ENCODE data around the gene WASHC2C. TPM values are rescaled to one million over a fixed set of nuclear protein-coding genes. Genes with fewer than 3 reads are reported as not detected.
"Not testable (repeated sequence)": the region's sequence is repeated elsewhere in the genome, so short reads cannot be mapped to it uniquely, and the experiment has no call there.

The WASHC2C gene
- total RNA-seq, 2 experiments from 2014 or later: 33.0 to 33.8 TPM

DNA sequence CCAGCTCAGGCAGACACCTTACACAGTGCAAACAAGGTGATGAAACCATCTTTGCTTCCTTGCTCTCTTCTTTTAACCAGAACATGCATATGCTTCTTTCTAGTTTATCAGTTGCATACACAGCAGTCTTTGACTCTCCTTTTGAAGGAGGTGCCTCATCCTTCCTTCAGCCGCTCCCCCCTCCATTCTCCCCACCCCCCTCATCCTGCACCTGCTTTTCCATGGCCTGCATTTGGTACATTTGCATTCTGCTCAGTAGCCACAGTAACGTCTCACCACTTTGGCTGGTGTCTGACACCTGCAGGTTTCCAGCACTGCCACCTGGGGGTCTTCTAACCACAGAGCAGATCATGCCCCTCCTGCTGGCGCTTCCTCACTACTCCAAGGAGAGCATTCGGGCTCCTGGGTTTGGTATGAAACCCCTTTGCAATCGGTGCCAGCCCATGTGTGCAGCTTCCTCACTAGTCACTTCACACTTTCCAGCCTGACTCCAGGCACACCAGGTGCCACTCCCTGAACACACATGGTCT is 60.2 kb downstream of the WASHC2C start:
- peaks cover 19% of the 10 kb centered on the region for H3K36me3 Mint-ChIP-seq (ENCODE audit: low read depth)

DNA sequence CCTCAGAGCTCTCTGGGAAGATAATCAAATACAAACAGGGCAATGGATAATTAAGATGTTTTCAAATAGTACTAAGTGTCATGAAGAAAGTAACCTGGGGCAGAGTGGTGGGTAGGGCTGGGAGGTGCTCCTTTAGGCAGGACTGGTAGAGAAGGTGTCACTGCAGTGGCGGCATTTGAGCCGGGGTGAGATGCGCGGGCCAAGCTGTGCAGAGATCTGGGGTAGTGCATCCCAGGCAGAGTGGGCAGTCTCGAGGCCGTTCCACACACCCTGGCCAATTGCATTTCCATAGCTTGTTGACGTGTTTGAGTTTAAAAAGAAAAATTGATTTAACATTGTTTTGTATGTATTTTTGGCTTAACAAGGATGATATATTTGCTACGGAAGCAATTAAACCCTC is 62.9 kb downstream of the WASHC2C start:
- H3K4me1 Mint-ChIP-seq; H3K27ac Mint-ChIP-seq; H3K4me3 Mint-ChIP-seq; H3K27me3 Mint-ChIP-seq; DNase-seq; intact Hi-C loops (cut with DNase I, micrococcal nuclease); H3K9me3 Mint-ChIP-seq (ENCODE audit: low read depth); CTCF ChIA-PET; POLR2A ChIA-PET; ATAC-seq: not testable (repeated sequence)
- peaks cover 25% of the 10 kb centered on the region for H3K36me3 Mint-ChIP-seq (ENCODE audit: low read depth)

More for the DNA sequence above, 60.2 kb downstream of the WASHC2C start:
- H3K27me3 Mint-ChIP-seq; H3K4me3 Mint-ChIP-seq; H3K27ac Mint-ChIP-seq; intact Hi-C loops (cut with DNase I, micrococcal nuclease); H3K4me1 Mint-ChIP-seq; H3K9me3 Mint-ChIP-seq (ENCODE audit: low read depth); DNase-seq; POLR2A ChIA-PET; ATAC-seq; CTCF ChIA-PET: not testable (repeated sequence)

DNA sequence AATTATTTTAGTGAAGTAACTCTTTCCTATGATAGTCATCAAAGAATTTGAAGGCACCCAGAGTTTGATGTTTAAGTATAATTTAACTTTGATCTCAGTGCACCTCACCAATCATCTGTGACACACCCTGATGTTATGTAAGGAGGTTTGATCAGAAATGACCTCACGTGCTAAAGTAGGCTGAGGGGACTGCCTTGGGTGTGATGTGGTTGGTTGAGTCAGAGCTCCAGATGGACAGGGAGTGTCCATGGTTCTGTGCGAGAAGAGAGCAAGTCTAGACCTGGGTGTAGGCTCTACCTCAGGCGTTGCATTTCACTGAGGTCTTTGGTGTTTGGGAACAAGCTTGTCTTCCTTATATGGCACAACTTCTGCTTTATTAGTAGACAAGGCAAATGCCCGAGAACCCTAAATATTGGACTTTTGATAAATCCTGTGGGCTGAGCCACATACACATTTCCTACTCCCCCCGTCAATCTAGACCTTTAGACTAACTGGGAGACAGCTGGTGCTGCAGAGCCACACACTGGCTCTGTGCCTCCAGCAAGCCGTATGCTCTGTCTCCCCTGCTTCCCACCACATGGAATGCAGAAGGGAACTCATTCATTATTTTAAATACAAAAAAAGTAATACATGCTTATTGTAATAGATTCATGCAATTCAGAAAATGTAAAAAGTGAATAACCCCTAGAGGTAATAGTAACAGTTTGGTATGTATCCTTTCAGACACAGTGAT is 63.8 kb downstream of the WASHC2C start:
- POLR2A ChIA-PET; ATAC-seq; H3K27me3 Mint-ChIP-seq; CTCF ChIA-PET; H3K4me3 Mint-ChIP-seq; H3K9me3 Mint-ChIP-seq (ENCODE audit: low read depth); DNase-seq; H3K4me1 Mint-ChIP-seq; H3K27ac Mint-ChIP-seq; intact Hi-C loops (cut with DNase I, micrococcal nuclease): not testable (repeated sequence)
- H3K36me3 Mint-ChIP-seq (ENCODE audit: low read depth): peaks cover 27% of the 10 kb centered on the region

DNA sequence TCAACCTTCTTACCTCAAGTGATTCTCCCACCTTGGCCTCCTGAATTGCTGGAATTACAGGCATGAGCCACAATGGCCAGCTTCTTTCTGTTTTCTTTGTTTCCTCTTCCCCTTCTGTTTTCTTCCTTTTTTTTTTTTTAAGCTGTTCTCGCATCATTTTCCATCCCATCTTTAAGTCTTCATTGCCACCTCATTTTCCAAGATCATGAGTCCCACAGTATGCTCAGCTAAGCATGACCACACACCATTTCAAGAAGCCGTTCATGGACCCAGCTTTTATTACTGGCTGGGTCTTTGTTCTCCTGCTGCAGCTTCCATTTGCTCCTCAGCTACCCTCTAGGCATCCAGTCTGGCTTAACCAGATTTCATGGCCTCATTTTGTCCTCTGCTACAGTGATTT is 67.7 kb downstream of the WASHC2C start:
- H3K4me1 Mint-ChIP-seq; ATAC-seq; CTCF ChIA-PET; H3K9me3 Mint-ChIP-seq (ENCODE audit: low read depth); H3K27ac Mint-ChIP-seq; H3K27me3 Mint-ChIP-seq; intact Hi-C loops (cut with DNase I, micrococcal nuclease); DNase-seq; H3K4me3 Mint-ChIP-seq; POLR2A ChIA-PET: not testable (repeated sequence)
- peaks cover 16% of the 10 kb centered on the region for H3K36me3 Mint-ChIP-seq (ENCODE audit: low read depth)

DNA sequence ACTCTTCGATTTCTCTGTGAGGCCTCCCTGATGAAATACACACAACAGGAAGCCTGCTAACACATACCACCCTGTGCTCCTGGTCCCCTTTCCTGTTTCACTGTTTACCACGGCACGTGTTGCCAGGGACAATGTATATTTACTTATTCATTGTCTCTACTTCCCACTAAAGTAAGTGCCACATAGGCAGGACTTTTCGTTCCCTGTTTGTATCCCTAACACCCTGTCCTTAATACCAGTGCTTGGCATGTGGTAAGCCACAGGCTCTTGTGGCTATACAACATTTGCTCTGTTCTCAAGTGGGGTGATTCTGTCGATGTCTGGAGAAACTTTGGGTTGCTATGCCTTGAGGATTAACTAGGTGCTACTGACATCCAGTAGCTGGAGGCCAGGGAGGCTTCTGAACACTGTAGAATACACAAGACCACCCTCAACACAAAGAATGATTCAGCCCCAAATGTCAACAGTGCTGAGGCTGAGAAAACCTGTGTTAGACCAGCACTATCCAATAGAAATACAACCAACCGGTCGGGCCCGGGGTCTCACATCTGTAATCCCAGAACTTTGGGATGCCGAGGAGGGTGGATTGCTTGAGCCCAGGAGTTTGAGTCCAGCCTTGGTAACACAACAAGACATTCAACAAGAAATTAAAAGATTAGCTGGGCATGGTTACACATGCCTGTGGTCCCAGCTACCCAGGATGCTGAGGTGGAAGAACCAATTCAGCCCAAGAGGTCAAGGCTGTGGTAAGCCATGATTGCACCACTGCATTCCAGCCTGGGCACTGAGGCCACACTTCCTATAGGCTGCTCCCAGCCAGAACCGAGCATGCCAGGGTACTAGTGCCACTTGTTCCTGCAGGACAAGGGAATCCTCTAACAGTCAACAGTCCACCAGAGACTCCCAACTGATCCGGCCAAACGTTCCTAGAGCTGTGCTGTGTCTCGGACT is 76.3 kb downstream of the WASHC2C start:
- H3K9me3 Mint-ChIP-seq (ENCODE audit: low read depth); intact Hi-C loops (cut with DNase I, micrococcal nuclease); H3K4me1 Mint-ChIP-seq; ATAC-seq; H3K36me3 Mint-ChIP-seq (ENCODE audit: low read depth); POLR2A ChIA-PET; H3K27ac Mint-ChIP-seq; H3K27me3 Mint-ChIP-seq; CTCF ChIA-PET; DNase-seq; H3K4me3 Mint-ChIP-seq: not testable (repeated sequence)

DNA sequence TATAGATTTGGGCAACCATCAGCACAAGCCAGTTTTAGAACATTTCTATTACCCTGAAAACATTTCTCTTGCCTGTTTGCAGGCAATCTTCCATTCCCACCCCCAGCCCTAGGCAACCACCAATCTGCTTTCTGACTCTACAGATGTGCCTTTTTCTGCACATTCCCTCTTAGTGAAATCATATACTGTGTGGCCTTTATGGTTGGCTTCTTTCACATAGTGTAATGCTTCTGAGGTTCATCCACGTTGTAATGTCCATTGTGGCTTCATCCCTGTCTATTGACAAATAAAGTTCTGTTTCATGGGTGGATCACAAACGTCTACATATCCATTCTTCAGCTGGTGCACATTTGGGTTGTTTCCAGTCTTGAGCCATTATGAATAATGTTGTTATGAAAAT is 77.9 kb downstream of the WASHC2C start:
- DNase-seq; H3K27ac Mint-ChIP-seq; ATAC-seq; POLR2A ChIA-PET; CTCF ChIA-PET; intact Hi-C loops (cut with DNase I, micrococcal nuclease); H3K36me3 Mint-ChIP-seq (ENCODE audit: low read depth); H3K9me3 Mint-ChIP-seq (ENCODE audit: low read depth); H3K4me1 Mint-ChIP-seq; H3K4me3 Mint-ChIP-seq; H3K27me3 Mint-ChIP-seq: not testable (repeated sequence)

DNA sequence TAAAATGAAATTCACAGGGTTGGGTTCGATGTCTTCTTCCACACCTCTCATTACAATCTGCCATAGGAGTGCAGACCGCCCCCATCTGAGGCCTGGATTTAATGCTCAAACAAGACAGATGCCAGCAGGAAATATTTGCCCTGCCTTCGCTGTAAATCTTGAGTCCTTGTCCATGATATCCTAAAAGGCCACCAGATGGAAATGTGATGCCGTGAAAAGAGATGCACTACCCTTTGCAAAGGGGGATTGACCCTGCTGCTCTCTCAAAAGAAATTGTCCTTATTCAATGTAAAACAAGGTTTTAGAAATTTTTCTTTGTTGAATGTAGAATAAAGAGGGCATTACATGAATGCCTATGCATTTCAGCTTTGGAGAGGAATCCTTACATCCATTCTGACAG is 82.8 kb downstream of the WASHC2C start:
- no peaks in the 10 kb centered on the region for H3K4me1 Mint-ChIP-seq
- H3K9me3 Mint-ChIP-seq (ENCODE audit: low read depth): no peaks in the 10 kb centered on the region
- ATAC-seq: no peak
- no peaks in the 10 kb centered on the region for H3K36me3 Mint-ChIP-seq (ENCODE audit: low read depth)
- H3K27me3 Mint-ChIP-seq: no peaks in the 10 kb centered on the region
- no peak for DNase-seq
- POLR2A ChIA-PET: no interaction called here
- intact Hi-C loops (cut with DNase I, micrococcal nuclease): no loop called here
- H3K27ac Mint-ChIP-seq: no peak overlapping the region
- CTCF ChIA-PET: no interaction called here
- H3K4me3 Mint-ChIP-seq: no peak overlapping the region

DNA sequence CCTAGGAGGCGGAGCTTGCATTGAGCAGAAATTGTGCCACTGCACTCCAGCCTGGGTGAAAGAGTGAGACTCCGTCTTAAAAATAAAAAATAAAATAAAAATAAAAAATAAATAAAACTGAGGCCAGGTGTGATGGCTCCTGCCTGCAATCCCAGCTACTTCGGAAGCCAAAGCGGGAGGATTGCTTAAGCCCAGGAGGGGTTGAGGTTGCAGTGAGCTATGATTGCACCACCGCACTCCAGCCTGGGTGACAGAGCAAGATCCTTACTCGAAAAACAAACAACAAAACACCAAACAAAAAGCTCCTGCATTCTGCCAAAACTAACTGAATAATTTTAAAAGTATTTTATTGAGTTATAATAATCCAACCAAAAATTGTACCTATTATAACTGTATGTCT is 84.0 kb downstream of the WASHC2C start:
- H3K36me3 Mint-ChIP-seq (ENCODE audit: low read depth): no peaks in the 10 kb centered on the region
- H3K4me1 Mint-ChIP-seq: no peaks in the 10 kb centered on the region
- ATAC-seq (no peak), DNase-seq (no peak)
- POLR2A ChIA-PET: no interaction called here
- no peak overlapping the region for H3K4me3 Mint-ChIP-seq
- H3K27me3 Mint-ChIP-seq: no peaks in the 10 kb centered on the region
- intact Hi-C loops (cut with DNase I, micrococcal nuclease): no loop called here
- no peak overlapping the region for H3K27ac Mint-ChIP-seq
- CTCF ChIA-PET: no interaction called here
- H3K9me3 Mint-ChIP-seq (ENCODE audit: low read depth): no peaks in the 10 kb centered on the region

DNA sequence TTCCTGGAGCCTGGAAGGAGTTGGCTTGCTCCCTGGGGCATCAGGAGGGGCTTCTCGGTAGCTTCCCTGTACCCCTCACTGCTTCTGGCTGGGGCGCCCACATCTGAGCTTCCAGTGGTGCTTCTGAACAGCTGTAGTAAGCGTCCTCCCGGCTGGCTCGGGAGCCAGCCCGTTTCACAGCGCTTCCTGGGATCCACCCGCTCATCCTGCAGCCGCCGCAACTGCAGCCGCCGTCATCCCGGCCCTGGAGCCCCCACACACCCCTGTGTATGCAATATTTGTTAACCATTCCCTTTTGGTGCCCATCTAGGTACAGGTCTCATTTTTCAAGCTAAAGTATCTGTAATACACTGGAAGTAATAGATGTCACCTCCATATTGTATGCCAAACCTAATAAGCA is 85.9 kb downstream of the WASHC2C start:
- DNase-seq; POLR2A ChIA-PET; H3K27ac Mint-ChIP-seq; CTCF ChIA-PET; ATAC-seq; intact Hi-C loops (cut with DNase I, micrococcal nuclease); H3K4me3 Mint-ChIP-seq; H3K36me3 Mint-ChIP-seq (ENCODE audit: low read depth); H3K4me1 Mint-ChIP-seq; H3K9me3 Mint-ChIP-seq (ENCODE audit: low read depth); H3K27me3 Mint-ChIP-seq: not testable (repeated sequence)

DNA sequence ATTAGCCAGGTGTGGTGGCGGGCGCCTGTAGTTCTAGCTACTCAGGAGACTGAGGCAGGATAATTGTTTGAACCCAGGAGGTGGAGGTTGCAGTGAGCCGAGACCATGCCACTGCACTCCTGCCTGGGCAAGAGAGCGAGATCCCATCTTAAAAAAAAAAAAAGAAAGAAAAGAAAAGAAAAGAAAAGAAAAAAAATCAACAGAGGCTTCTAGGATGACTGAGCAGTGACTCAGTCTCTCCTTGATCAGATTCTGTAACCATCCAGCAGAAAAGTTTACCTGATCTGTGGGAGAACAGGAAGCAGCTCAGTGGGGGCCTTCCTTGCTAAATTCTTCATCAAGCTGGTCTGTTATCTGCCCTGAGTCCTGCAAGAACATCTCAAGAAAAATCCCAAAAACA is 87.1 kb downstream of the WASHC2C start:
- H3K36me3 Mint-ChIP-seq (ENCODE audit: low read depth); CTCF ChIA-PET; H3K9me3 Mint-ChIP-seq (ENCODE audit: low read depth); H3K27ac Mint-ChIP-seq; ATAC-seq; H3K27me3 Mint-ChIP-seq; POLR2A ChIA-PET; H3K4me1 Mint-ChIP-seq; intact Hi-C loops (cut with DNase I, micrococcal nuclease); H3K4me3 Mint-ChIP-seq; DNase-seq: not testable (repeated sequence)

DNA sequence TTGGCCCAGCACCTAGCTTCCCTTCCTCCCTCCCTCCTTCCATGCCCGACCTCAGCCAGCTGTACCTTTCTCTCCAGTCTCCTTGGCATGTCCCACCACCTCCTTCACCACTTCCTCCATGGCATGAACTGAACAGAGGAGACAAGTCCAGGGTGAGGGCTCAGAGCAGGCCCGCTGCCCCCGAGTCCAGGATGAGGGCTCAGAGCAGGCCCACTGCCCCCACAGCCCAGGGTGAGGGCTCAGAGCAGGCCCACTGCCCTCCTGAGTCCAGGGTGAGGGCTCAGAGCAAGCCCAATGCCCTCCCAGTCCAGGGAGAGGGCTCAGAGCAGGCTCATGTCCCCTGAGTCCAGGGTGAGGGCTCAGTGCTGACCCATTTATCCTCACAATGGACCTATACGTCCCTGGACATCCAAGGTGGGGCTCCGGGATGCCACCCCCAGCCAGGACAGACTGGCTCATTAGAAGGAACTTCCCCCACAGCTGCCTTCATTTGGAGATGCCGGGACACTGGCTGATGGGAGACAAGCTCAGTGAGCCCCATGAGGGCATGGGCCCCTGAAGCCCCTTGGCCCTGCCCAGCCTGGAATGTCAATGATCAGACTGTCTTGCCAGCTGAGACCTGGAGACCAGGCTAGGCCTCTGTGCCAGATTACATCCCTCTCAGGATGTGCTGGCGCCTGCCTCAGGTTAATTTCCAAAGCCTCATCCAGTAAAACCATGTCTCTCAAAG is 90.2 kb downstream of the WASHC2C start:
- ATAC-seq: no peak
- Mint-ChIP-seq H3K4me1 (no peaks in the 10 kb centered on the region), H3K27me3 (no peaks in the 10 kb centered on the region), H3K36me3 (ENCODE audit: low read depth) (no peaks in the 10 kb centered on the region), H3K9me3 (ENCODE audit: low read depth) (no peaks in the 10 kb centered on the region), H3K4me3 (no peak overlapping the region), H3K27ac (no peak overlapping the region)
- intact Hi-C loops (cut with DNase I, micrococcal nuclease): no loop called here
- POLR2A ChIA-PET: no interaction called here
- no peak for DNase-seq
- CTCF ChIA-PET: no interaction called here
